Smooth muscle cell of the brain vasculature (primary cell): ENCODE results near the gene ASXL2.
A peak's percentile ranks its signal among the peaks of the same experiment; 100 is the strongest.

Source experiments
- DNase-seq: peaks from one replicate; pipeline ENCODE4 v3.0.0-alpha.2; 2012; ENCODE audit warnings: low read depth, low spot score

Gene ASXL2

DNA sequence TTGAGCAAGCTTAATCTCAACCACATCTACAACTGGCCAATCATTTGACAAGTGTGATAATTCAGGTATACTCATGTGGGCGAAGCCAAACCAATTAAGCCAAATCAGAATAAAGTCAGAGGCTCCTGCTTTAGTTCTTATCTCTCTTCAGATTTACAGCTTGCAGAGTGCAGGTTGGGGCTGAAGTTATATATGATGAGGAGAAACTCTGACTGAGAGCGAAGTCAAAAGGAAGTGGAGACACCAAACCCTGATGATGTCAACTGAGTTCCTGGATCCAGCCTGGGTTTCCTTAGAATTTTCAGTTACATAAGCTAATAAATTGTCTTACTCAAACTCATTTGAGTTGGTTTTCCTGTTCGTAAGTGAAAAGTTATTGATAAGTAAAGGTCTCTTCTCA lies 73.9 kb downstream of the ASXL2 start:
- no peak for DNase-seq

DNA sequence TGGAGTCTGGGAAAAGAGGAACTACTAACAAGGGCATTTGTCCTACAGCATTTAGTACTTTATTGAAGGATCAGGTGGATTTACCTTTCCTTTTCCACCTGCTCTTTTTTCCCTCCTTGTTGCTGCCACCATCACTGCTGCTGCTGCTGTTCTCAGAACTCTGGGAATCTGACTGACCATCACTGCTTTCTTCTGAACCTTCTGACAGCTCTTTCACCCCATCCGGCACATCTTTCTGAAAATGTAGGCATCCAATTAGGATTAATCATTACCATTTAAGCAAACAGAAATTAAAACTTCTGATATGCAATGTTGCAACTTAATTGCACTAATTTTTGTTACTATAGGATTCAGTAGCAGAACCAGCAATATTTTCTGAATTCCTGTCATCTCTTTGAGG lies 79.0 kb downstream of the ASXL2 start:
- DNase-seq, result no peak

DNA sequence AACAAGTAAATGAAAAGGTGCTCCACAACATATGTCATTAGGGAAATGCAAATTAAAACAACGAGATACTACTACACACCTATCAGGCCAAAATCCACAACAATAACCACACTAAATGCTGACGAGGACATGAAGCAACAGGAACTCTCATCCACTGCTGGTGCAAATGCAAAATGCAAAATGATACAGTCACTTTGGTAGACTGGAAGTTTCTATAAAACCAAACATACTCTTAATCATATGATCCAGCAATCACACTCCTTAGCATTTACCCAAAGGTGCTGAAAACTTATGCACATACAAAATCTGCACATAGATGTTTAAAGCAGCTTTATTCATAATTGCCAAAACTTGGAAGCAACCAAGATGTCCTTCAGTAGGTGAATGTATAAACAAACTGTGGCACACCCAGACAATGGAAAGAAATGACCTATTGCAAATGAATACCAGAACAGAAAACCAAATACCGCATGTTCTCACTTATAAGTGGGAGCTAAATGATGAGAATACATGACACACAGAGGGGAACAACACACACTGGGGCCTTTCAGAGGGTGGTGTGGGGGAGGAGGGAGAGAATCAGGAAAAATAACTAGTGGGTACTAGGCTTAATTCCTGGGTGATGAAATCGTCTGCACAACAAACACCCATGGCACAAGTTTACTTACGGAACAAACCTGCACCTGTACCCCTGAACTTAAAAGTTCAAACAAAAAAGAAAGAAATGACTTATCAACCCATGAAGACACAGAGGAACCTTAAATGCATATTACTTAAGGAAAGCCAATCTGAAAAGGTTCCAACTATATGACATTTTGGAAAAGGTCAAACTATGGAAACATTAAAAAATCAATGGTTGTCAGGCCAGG lies 80.4 kb downstream of the ASXL2 start:
- no peak for DNase-seq

DNA sequence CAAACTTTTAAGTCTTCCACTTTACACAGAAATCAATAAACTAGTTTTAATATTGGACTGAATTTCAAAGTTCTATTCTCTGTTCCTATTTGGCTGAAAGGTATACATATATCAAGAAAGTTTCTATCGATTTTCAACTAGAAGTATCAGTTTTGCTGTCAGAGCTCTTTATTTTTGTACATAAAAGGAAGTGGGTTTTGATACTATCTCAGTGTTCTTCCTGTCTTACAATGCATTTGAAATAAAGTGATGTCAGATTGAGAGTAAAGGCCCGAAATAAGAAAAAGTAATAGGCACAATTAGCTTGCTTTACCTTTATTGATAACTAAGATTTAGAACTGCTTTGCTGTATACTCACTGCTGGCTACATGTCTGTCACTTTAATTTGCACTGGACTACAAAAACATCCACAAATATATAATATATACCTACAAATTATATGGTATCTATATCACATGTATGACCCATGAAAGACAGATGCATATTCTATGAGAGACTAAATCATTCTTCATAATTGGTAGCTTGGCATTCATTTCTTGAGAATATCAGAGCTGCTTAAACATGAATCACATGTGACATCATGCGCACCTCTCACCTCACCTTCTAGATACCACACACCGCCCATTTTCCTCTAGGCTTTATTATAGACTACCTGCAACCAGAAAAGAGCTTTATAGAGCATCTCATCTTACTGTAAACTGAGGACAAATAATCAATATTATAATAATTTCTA lies 83.6 kb downstream of the ASXL2 start:
- DNase-seq, result no peak

DNA sequence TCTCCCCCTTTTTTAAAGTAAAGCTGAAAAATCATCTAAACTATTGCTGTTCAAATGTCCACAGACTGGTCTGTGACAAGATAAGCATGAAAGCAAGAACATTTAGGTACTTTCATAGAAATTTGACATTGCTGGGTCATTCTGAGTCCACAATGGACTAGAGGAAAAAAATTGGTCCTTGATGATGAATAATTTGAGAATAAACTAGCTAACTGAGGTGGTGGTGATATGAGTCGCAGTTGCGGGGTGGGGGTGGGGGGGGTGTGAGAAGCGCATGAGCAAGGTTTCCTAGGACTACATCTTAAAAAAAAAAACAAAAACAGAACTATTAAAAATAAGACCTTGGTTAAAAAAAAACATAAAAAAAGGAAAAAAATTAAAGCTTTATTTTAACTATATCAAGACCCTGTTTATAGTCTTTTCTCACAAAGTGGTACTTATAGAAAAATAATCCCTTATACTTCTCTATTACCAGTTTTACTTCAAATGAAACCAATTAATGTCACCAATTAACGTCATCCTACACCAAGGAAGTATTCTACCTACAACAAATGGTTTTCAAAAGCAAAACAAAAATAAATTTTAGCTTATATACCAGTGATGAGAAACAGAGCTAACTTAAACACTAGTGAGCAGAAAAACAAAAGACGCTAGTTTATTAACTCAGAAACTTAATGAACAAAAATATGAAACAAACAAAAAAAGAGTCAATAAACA lies 88.1 kb downstream of the ASXL2 start:
- DNase-seq, result no peak

DNA sequence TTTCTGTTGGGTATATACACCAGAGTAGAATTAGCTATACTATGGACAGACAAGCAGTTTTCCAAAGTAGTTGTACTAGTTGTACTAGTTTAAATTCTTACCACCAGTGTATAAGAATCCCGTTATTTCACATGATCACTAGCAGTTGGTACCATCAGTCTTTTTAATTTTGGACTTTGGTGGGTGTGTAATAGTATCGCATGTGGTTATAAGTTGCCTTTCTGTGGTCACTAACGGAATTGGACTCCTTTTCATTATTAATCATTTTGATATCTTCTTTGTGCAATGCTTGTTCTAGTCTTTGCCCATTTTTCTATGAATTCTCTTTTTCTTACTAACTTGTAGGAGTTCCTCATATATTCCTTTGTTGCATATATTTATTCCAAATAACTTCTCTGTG lies 89.8 kb downstream of the ASXL2 start:
- DNase-seq, result no peak

- DNase-seq, result no peak
These were observed 91.3 kb downstream of the ASXL2 start for GRCh38 chr2:25787020-25787419.

GRCh38 chr2:25784404-25784803 lies 93.9 kb downstream of the ASXL2 start:
- no peak for DNase-seq

GRCh38 chr2:25777077-25777476 lies 101.2 kb downstream of the ASXL2 start:
- no peak for DNase-seq

- DNase-seq, result no peak
These were observed 106.2 kb downstream of the ASXL2 start for GRCh38 chr2:25772078-25772477.

DNA sequence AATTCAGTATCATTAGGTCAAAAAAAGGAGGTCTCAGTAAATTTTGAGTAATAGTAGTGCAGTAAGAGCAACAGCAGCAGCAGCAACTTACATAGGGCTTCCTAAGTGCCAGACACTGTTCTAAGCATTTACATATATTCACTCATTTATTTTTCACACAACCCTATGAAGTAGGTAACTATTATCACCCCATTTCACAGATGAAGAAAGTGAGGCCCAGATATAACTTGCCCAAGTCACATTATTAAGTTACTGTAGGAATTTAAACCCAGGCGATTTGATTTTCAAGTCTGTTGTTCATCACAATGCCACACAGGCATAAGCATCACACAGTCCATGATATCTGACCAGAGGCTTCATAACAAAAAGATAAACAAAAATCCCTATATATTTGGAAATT lies 114.7 kb downstream of the ASXL2 start:
- no peak for DNase-seq

DNA sequence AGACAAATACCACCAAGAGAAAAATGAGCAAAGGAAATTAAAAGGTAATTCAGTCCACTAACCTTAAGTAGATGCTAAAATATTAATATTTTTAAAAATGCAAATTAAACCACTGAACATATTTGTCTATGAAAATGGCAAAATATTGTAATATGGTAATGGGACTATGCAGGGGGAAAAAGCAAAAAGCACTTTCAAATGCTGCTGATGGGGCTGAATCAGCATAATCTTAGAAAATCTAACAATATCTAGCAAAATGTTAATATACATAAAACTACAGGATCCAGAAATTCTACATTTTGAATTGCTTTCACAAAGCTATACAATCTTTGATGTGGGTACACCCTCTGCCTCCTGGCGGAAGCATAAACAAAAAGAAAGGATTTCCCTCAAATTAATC lies 118.0 kb downstream of the ASXL2 start:
- no peak for DNase-seq

DNA sequence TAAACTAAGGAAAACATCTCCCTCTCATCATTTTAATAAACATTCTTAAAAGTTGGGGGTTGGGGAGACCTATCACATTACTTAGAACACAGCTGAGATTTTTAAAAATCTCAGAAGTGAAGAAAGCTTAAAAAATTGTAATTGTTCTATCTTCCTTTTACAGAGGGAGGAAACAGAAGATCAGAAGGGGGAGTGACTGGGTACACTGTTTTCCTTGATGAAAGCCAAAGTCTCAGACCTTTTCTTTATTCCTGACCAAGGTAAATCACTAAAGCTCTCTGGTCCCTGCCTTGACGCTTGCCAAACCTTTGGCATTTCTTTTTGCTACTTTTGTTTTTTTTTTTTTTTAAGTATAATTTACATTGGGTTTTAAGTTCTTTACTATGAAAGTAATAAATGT lies 119.9 kb downstream of the ASXL2 start:
- no peak for DNase-seq

DNA sequence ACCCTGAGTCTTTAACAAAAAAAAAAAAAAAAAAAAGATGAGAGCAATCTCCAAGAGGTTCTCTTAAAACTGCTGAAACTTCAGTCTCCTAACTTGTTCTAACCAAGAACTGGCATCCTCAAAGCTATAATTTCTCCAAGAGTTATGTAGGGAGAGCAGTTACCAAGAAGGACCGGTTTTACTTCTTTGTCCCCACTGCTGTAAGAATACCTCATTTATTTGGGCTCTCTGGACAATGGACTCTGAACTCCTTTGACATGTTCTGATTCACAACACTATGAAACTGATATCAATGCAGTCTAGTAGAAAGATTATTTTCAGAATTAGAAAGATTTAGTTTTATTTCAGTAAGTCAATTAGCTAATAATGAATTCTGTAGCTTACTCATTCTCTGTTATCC lies 120.4 kb downstream of the ASXL2 start:
- DNase-seq, result no peak

DNA sequence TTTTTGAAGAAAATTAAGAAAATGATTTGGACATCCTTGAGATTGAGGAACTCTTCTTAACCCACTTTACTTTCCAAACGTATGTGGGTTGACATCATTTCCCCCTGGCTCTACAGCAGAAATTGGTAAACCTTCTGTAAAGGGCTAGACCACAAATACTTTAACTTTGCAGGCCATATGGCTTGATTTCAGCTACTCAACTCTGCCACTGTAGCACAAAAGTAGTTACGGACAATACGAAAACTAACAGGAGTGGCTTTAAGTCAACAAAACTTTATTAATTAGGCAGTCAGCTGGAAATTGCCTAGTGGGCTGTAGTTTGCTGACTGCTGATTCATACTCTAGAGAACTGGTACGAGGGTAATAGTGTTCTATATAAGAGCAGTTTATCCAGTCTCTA lies 121.8 kb downstream of the ASXL2 start:
- no peak for DNase-seq

GRCh38 chr2:25749676-25750075 lies 128.6 kb downstream of the ASXL2 start:
- no peak for DNase-seq

GRCh38 chr2:25744055-25744454 lies 134.2 kb downstream of the ASXL2 start:
- no peak for DNase-seq

GRCh38 chr2:25743132-25743830 lies 135.0 kb downstream of the ASXL2 start:
- DNase-seq, result no peak

DNA sequence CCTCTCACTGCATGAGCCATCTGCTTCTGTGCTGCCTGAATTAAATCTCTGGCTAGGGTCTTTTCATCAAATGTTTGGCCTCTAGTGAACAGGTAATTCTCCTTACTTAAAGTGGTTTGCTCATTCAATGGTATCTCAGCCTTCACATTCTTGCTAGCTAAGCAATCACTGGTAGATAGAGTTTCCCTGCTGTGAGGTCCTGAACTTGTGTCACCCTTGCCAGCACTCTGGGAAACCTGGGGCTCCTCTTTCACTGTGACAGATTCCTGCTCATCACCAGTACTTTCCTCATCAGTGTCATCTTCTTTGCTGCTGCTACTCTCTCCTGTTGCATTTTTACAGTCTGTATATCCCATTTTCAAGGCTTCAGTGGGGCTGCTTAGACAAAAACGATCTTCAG lies 135.8 kb downstream of the ASXL2 start:
- no peak for DNase-seq

GRCh38 chr2:25740810-25741381 lies 137.4 kb downstream of the ASXL2 start:
- DNase-seq, result peak; percentile 67
